Parathyroid adenoma (tissue), 2 donors: ENCODE measurements around the gene SLC33A1.
"Not testable (repeated sequence)": the region's sequence is repeated elsewhere in the genome, so short reads cannot be mapped to it uniquely, and the experiment has no call there.

ENCODE experiments used
- H2AFZ ChIP-seq: fragments of 300-600 bp; sonication (generic); one replicate; pipeline ENCODE4 v1.7.0; 2017; ENCODE audit warnings: antibody characterized with exemption, mild to moderate bottlenecking
- H3K27ac ChIP-seq: fragments of 300-600 bp; sonication (generic); one replicate; pipeline ENCODE4 v1.7.0; 2017
- H3K27me3 ChIP-seq: fragments of 300-600 bp; sonication (generic); one replicate; pipeline ENCODE4 v1.7.0; 2017; ENCODE audit warnings: low read length; ENCODE audit not compliant: control insufficient read depth, insufficient read depth
- H3K36me3 ChIP-seq: fragments of 300-600 bp; sonication (generic); one replicate; pipeline ENCODE4 v1.7.0; 2017; ENCODE audit warnings: low read length; ENCODE audit not compliant: control insufficient read depth, insufficient read depth
- H3K4me1 ChIP-seq: fragments of 300-600 bp; sonication (generic); one replicate; pipeline ENCODE4 v1.7.0; 2017; ENCODE audit warnings: control low read depth
- H3K4me2 ChIP-seq: fragments of 300-600 bp; sonication (generic); one replicate; pipeline ENCODE4 v1.7.0; 2017; ENCODE audit warnings: low read length
- H3K4me3 ChIP-seq: fragments of 300-600 bp; sonication (generic); one replicate; pipeline ENCODE4 v1.7.0; 2017; ENCODE audit warnings: low read depth, low read length
- H3K79me2 ChIP-seq: fragments of 300-600 bp; sonication (generic); one replicate; pipeline ENCODE4 v1.7.0; 2017; ENCODE audit warnings: control low read depth
- H3K9ac ChIP-seq: fragments of 300-600 bp; sonication (generic); one replicate; pipeline ENCODE4 v1.7.0; 2017; ENCODE audit warnings: mild to moderate bottlenecking
- H3K9me3 ChIP-seq: fragments of 300-600 bp; sonication (generic); one replicate; pipeline ENCODE4 v1.7.0; 2017; ENCODE audit warnings: low read length; ENCODE audit not compliant: control insufficient read depth
- TF ChIP-seq, protein P1 (sequence below): fragments of 300-600 bp; sonication (generic); IDR thresholded peaks from one replicate; pipeline ENCODE4 v1.7.0; 2017; ENCODE audit warnings: antibody characterized with exemption, mild to moderate bottlenecking
- donor health status: primary hyperparathyroidism.

SLC33A1 gene

DNA sequence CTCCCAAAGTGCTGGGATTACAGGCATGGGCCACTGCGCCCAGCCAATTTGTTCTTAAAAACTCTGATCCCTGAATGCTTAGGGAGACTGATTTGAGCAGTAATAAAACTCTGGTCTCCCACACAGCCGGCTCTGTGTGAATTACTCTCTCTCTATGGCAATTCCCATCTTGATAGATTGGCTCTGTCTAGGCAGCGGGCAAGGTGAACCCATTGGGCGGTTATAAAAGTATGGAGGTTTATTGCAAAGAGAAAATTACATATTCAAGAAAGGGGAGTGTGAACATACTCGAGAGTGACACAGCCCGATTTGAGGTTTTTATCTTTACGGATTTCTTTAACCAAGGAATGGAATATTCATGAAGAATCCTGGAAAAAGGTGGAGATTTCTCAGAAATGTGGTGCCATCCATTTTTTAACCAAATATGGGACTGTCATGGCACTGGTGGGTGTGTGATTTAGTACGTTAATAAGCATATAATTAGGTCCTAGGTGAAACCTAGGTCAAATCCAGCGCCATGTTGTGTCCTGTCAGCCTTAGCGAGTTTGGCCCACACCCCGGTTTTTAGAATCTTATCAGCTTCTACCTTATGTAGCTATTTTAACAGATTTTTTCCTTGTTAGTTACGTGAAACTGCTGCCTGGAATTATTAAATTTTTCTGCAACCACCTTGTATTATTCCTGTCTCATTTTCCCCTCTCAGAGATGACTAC, 9.0 kb upstream of the SLC33A1 start:
- Histone ChIP-seq H3K36me3 (no peaks in the 10 kb centered on the region), H3K4me2 (no peak overlapping the region), H3K27me3 (no peaks in the 10 kb centered on the region), H3K4me1 (no peaks in the 10 kb centered on the region), H3K9ac (no peak overlapping the region), H3K27ac (no peak overlapping the region), H3K9me3 (no peaks in the 10 kb centered on the region), H3K4me3 (no peak overlapping the region), H2AFZ (no peak overlapping the region), H3K79me2 (no peaks in the 10 kb centered on the region)
- TF ChIP-seq, protein P1, sequence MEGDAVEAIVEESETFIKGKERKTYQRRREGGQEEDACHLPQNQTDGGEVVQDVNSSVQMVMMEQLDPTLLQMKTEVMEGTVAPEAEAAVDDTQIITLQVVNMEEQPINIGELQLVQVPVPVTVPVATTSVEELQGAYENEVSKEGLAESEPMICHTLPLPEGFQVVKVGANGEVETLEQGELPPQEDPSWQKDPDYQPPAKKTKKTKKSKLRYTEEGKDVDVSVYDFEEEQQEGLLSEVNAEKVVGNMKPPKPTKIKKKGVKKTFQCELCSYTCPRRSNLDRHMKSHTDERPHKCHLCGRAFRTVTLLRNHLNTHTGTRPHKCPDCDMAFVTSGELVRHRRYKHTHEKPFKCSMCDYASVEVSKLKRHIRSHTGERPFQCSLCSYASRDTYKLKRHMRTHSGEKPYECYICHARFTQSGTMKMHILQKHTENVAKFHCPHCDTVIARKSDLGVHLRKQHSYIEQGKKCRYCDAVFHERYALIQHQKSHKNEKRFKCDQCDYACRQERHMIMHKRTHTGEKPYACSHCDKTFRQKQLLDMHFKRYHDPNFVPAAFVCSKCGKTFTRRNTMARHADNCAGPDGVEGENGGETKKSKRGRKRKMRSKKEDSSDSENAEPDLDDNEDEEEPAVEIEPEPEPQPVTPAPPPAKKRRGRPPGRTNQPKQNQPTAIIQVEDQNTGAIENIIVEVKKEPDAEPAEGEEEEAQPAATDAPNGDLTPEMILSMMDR: no peak

DNA sequence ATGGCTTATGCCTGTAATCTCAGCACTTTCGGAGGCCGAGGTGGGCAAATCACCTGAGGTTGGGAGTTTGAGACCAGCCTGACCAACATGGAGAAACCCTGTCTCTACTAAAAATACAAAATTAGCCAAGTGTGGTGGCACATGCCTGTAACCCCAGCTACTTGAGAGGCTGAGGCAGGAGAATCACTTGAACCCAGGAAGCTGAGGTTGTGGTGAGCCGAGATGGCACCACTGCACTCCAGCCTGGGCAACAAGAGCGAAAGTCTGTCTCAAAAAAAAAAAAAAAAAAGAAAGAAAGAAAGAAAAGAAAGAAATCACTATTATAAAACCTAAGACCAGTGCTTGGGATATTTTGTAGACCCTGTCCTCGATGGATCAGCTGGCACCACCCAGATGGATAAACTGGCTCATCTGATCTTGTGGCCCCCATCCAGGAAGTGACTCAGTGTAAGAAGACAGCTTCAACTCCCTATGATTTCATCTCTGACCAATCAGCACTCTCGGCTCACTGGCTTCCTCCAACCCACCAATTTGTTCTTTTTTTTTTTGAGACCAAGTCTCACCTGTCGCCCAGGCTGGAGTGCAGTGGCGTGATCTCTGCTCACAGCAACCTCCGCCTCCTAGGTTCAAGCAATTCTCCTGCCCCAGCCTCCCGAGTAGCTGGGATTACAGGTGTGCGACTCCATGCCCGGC, 8.2 kb upstream of the SLC33A1 start:
- not testable (repeated sequence) for H3K4me3 ChIP-seq, H3K4me1 ChIP-seq, H2AFZ ChIP-seq, H3K79me2 ChIP-seq, H3K9ac ChIP-seq, H3K27me3 ChIP-seq, H3K4me2 ChIP-seq, H3K36me3 ChIP-seq, H3K27ac ChIP-seq, H3K9me3 ChIP-seq

GRCh38 chr3:155861476-155862183, 7.4 kb upstream of the SLC33A1 start:
- H3K27ac ChIP-seq: no peak overlapping the region
- H3K36me3 ChIP-seq: no peaks in the 10 kb centered on the region
- H3K4me3 ChIP-seq: no peak overlapping the region
- TF ChIP-seq, protein P1: no peak
- no peaks in the 10 kb centered on the region for H3K79me2 ChIP-seq
- H3K27me3 ChIP-seq: no peaks in the 10 kb centered on the region
- H3K4me1 ChIP-seq: no peaks in the 10 kb centered on the region
- no peak overlapping the region for H2AFZ ChIP-seq
- H3K9ac ChIP-seq: no peak overlapping the region
- no peaks in the 10 kb centered on the region for H3K9me3 ChIP-seq
- no peak overlapping the region for H3K4me2 ChIP-seq

DNA sequence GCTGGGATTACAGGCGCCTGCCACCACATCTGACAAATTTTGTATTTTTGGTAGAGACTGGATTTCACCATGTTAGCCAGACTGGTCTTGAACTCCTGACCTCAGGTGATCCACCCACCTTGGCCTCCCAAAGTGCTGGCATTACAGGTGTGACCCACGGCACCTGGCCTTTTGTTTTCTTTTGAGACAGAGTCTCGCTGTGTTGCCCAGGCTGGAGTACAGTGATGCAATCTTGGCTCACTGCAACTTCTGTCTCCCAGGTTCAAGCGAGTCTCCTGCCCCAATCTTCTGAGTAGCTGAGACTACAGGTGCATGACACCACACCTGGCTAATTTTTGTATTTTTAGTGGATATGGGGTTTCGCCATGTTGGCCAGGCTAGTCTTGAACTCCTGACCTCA, 6.2 kb upstream of the SLC33A1 start:
- H3K27me3 ChIP-seq, H2AFZ ChIP-seq, H3K4me1 ChIP-seq, H3K36me3 ChIP-seq, H3K4me2 ChIP-seq, H3K27ac ChIP-seq, H3K9ac ChIP-seq, H3K9me3 ChIP-seq, H3K4me3 ChIP-seq, H3K79me2 ChIP-seq: not testable (repeated sequence)

DNA sequence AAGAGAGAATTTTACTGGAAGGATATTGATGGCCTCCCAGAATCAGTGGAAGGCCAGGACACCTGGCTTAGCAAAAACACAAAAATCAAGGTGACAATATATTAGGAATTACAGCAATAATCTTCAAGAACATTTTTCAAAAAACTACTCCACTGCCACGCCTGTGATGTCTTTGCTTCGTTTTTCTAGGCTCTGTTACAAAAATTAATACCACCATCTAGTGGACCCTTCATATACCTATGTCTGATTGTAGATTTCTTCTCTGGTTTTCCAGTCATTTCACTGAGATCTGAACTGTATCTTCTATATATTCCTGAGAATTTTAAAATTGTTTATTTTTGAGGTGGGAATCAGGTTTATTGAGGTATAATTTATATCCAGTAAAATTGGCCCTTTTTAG, 5.6 kb upstream of the SLC33A1 start:
- Histone ChIP-seq H2AFZ (peak overlapping the region; percentile 63), H3K9ac (no peak overlapping the region), H3K4me1 (no peaks in the 10 kb centered on the region), H3K4me3 (no peak overlapping the region), H3K4me2 (no peak overlapping the region), H3K27ac (no peak overlapping the region), H3K27me3 (no peaks in the 10 kb centered on the region), H3K36me3 (no peaks in the 10 kb centered on the region), H3K9me3 (no peaks in the 10 kb centered on the region), H3K79me2 (no peaks in the 10 kb centered on the region)
- TF ChIP-seq, protein P1: peak; percentile 10
